IPS-18c (cell line): ENCODE measurements around the gene NAPEPLD.
"Not testable (repeated sequence)": the region's sequence is repeated elsewhere in the genome, so short reads cannot be mapped to it uniquely, and the experiment has no call there.

Experiments used
- H3K4me3 ChIP-seq: 2 replicates; pipeline ENCODE4 v1.7.0; 2013; ENCODE audit warnings: low read depth, mild to moderate bottlenecking, low read length, moderate library complexity; ENCODE audit not compliant: insufficient read depth
- H3K9me3 ChIP-seq: one replicate; pipeline ENCODE4 v1.6.1; 2013; ENCODE audit warnings: mild to moderate bottlenecking, low read length, moderate library complexity; ENCODE audit not compliant: control insufficient read depth, insufficient read depth

The NAPEPLD gene

GRCh38 chr7:103120362-103120761 is 28.5 kb downstream of the NAPEPLD start:
- Histone ChIP-seq H3K4me3 (no peak overlapping the region), H3K9me3 (no peaks in the 10 kb centered on the region)

GRCh38 chr7:103119791-103120291 is 29.1 kb downstream of the NAPEPLD start:
- no peaks in the 10 kb centered on the region for H3K9me3 ChIP-seq
- H3K4me3 ChIP-seq = no peak overlapping the region

- H3K4me3 ChIP-seq = no peak overlapping the region
- no peaks in the 10 kb centered on the region for H3K9me3 ChIP-seq
Measured at GRCh38 chr7:103117465-103117864, 31.4 kb downstream of the NAPEPLD start.

GRCh38 chr7:103116991-103117390 is 31.9 kb downstream of the NAPEPLD start:
- H3K4me3 ChIP-seq = no peak overlapping the region
- no peaks in the 10 kb centered on the region for H3K9me3 ChIP-seq

- Histone ChIP-seq H3K4me3 (no peak overlapping the region), H3K9me3 (no peaks in the 10 kb centered on the region)
Measured at GRCh38 chr7:103116511-103116910, 32.4 kb downstream of the NAPEPLD start.

- H3K4me3 ChIP-seq = no peak overlapping the region
- H3K9me3 ChIP-seq = no peaks in the 10 kb centered on the region
Measured at GRCh38 chr7:103115771-103116170, 33.1 kb downstream of the NAPEPLD start.

- no peak overlapping the region for H3K4me3 ChIP-seq
- H3K9me3 ChIP-seq = no peaks in the 10 kb centered on the region
Measured at GRCh38 chr7:103114576-103115008, 34.3 kb downstream of the NAPEPLD start.

GRCh38 chr7:103113164-103113563 is 35.7 kb downstream of the NAPEPLD start:
- no peaks in the 10 kb centered on the region for H3K9me3 ChIP-seq
- H3K4me3 ChIP-seq = no peak overlapping the region

- not testable (repeated sequence) for H3K9me3 ChIP-seq, H3K4me3 ChIP-seq
Measured at GRCh38 chr7:103106703-103107070, 42.2 kb downstream of the NAPEPLD start.

GRCh38 chr7:103106005-103106702 is 42.7 kb downstream of the NAPEPLD start:
- Histone ChIP-seq H3K9me3 (no peaks in the 10 kb centered on the region), H3K4me3 (no peak overlapping the region)

GRCh38 chr7:103101543-103101942 is 47.4 kb downstream of the NAPEPLD start:
- Histone ChIP-seq H3K4me3 (no peak overlapping the region), H3K9me3 (no peaks in the 10 kb centered on the region)

GRCh38 chr7:103100348-103100747 is 48.6 kb downstream of the NAPEPLD start:
- H3K9me3 ChIP-seq = no peaks in the 10 kb centered on the region
- H3K4me3 ChIP-seq = no peak overlapping the region

GRCh38 chr7:103097041-103097440 is 51.9 kb downstream of the NAPEPLD start:
- Histone ChIP-seq H3K4me3 (no peak overlapping the region), H3K9me3 (no peaks in the 10 kb centered on the region)

GRCh38 chr7:103095558-103095957 is 53.3 kb downstream of the NAPEPLD start:
- not testable (repeated sequence) for H3K9me3 ChIP-seq, H3K4me3 ChIP-seq

- no peaks in the 10 kb centered on the region for H3K9me3 ChIP-seq
- H3K4me3 ChIP-seq = no peak overlapping the region
Measured at GRCh38 chr7:103094102-103094501, 54.8 kb downstream of the NAPEPLD start.

GRCh38 chr7:103093429-103093828 is 55.5 kb downstream of the NAPEPLD start:
- H3K4me3 ChIP-seq = no peak overlapping the region
- no peaks in the 10 kb centered on the region for H3K9me3 ChIP-seq

GRCh38 chr7:103092321-103092720 is 56.6 kb downstream of the NAPEPLD start:
- H3K4me3 ChIP-seq, H3K9me3 ChIP-seq: not testable (repeated sequence)

GRCh38 chr7:103083210-103083609 is 65.7 kb downstream of the NAPEPLD start:
- H3K4me3 ChIP-seq = no peak overlapping the region
- H3K9me3 ChIP-seq = no peaks in the 10 kb centered on the region

GRCh38 chr7:103082497-103082896 is 66.4 kb downstream of the NAPEPLD start:
- H3K4me3 ChIP-seq = no peak overlapping the region

More at GRCh38 chr7:103082497-103082896, 66.4 kb downstream of the NAPEPLD start:
- H3K9me3 ChIP-seq = no peaks in the 10 kb centered on the region
